ENCODE measurements around the gene GAB1.
"Not testable (repeated sequence)": the region's sequence is repeated elsewhere in the genome, so short reads cannot be mapped to it uniquely, and the experiment has no call there.

The GAB1 gene

GRCh38 chr4:143339497-143339896, 2.8 kb downstream of the GAB1 start:
- DNase-seq = no peak

- no peak for DNase-seq
These were observed 4.6 kb downstream of the GAB1 start for GRCh38 chr4:143341186-143341755.

- no peak for DNase-seq
These were observed 6.7 kb downstream of the GAB1 start for GRCh38 chr4:143343276-143343831.

GRCh38 chr4:143344041-143344440, 7.4 kb downstream of the GAB1 start:
- DNase-seq = no peak

GRCh38 chr4:143344774-143345173, 8.1 kb downstream of the GAB1 start:
- DNase-seq = no peak

- no peak for DNase-seq
These were observed 8.7 kb downstream of the GAB1 start for GRCh38 chr4:143345356-143345755.

GRCh38 chr4:143346206-143346605, 9.5 kb downstream of the GAB1 start:
- DNase-seq = no peak

GRCh38 chr4:143347484-143348111, 10.9 kb downstream of the GAB1 start:
- no peak for DNase-seq

- DNase-seq = no peak
These were observed 11.8 kb downstream of the GAB1 start for GRCh38 chr4:143348233-143349077.

GRCh38 chr4:143349858-143350527, 13.3 kb downstream of the GAB1 start:
- not testable (repeated sequence) for DNase-seq

- no peak for DNase-seq
These were observed 14.5 kb downstream of the GAB1 start for GRCh38 chr4:143351149-143351691.

- no peak for DNase-seq
These were observed 15.2 kb downstream of the GAB1 start for GRCh38 chr4:143351774-143352451.

- no peak for DNase-seq
These were observed 16.0 kb downstream of the GAB1 start for GRCh38 chr4:143352720-143353119.

- no peak for DNase-seq
These were observed 17.1 kb downstream of the GAB1 start for GRCh38 chr4:143353797-143354196.

- no peak for DNase-seq
These were observed 18.3 kb downstream of the GAB1 start for GRCh38 chr4:143354990-143355389.

GRCh38 chr4:143355540-143356217, 19.0 kb downstream of the GAB1 start:
- no peak for DNase-seq

- no peak for DNase-seq
These were observed 19.8 kb downstream of the GAB1 start for GRCh38 chr4:143356493-143356892.

GRCh38 chr4:143357161-143357845, 20.6 kb downstream of the GAB1 start:
- no peak for DNase-seq

GRCh38 chr4:143358419-143358818, 21.7 kb downstream of the GAB1 start:
- DNase-seq = no peak

GRCh38 chr4:143358923-143359643, 22.4 kb downstream of the GAB1 start:
- DNase-seq = no peak
